AG08395 (cell line): ENCODE measurements around the gene TMEM82.

Source experiments
- DNase-seq: peaks from one replicate; pipeline ENCODE4 v3.0.0; 2012; ENCODE audit warnings: mixed read lengths, low spot score

The TMEM82 gene

GRCh38 chr1:15720861-15721260 lies 21.4 kb upstream of the TMEM82 start:
- DNase-seq, result no peak

DNA sequence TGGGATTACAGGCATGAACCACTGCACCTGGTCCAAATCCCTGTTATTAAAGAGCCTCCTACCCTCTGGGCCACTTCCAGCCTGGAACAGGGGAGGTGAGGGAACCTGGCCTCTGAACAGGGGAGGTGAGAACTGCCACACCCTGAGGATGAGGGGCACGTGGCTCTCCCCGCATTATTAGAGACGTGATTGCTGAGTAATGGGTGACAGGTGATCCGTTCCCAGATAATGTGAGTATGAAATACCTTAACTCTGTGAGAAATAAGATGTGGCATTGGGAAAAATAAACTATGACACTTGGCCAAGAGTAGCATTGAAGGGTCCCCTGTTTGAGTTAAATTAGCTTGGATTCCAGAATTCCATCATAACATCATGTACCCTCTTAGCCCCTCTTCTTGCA lies 19.9 kb upstream of the TMEM82 start:
- no peak for DNase-seq

GRCh38 chr1:15722836-15723532 lies 19.3 kb upstream of the TMEM82 start:
- no peak for DNase-seq

GRCh38 chr1:15723631-15724246 lies 18.6 kb upstream of the TMEM82 start:
- DNase-seq, result no peak

- DNase-seq, result no peak
Measured at GRCh38 chr1:15724949-15725880, 17.1 kb upstream of the TMEM82 start.

- no peak for DNase-seq
Measured at GRCh38 chr1:15726508-15726907, 15.8 kb upstream of the TMEM82 start.

DNA sequence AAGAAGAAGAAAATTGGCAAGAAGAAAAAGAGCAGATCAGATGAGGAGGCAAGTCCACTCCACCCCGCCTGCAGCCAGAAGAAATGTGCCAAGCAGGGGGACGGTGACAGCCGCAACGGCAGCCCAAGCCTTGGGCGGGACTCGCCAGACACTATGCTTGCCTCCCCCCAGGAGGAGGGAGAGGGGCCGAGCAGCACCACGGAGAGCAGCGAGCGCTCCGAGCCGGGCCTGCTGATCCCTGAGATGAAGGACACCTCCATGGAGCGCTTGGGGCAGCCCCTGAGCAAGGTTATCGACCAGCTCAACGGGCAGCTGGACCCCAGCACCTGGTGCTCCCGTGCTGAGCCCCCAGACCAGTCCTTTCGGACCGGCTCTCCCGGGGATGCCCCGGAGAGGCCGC lies 15.3 kb upstream of the TMEM82 start:
- no peak for DNase-seq

DNA sequence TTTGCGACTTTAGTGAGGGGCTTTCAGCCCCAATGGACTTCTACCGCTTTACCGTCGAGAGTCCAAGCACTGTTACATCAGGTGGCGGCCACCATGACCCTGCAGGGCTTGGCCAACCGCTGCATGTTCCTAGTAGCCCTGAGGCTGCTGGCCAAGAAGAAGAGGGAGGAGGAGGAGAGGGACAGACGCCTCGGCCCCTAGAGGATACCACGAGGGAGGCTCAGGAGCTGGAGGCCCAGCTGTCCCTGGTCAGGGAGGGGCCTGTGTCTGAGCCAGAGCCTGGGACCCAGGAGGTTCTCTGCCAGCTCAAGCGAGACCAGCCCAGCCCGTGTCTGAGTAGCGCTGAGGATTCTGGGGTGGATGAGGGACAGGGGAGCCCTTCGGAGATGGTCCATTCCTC lies 14.9 kb upstream of the TMEM82 start:
- DNase-seq, result no peak

GRCh38 chr1:15727866-15728534 lies 14.3 kb upstream of the TMEM82 start:
- no peak for DNase-seq

DNA sequence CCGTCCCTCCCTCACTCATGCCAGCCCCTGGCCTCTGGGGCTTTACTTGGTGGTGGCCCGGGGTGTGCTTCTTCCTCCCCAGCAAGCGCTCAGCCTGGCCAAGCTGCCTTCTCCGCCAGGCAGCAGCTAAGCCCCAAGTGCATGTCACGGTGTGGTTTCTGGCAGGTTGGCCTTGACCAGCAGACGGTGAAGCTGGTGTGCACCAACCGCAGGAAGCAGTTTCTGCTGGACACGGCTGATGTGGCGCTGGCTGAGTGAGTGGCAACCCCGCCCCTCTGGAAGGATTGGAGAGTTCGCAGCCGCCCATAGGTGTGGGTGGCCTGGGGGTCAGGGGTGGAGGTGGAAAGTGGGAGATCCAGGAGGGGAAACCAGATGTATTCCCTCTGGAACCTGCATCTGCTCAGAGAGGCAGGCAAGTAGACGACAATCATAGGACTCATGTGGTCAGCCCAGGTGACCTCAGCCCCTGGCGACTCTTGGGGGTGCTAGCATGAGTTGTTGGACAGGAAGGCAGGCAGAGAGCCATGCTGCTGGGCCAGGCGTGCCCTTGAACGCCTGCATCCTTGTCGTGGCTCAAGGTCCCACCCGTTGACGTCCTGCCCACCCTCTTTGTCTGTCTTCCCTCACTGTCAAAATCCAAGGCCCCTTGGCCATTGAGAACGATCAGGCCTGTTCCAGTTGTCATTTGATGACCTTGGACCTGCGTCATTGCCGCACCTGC lies 13.2 kb upstream of the TMEM82 start:
- DNase-seq, result no peak

DNA sequence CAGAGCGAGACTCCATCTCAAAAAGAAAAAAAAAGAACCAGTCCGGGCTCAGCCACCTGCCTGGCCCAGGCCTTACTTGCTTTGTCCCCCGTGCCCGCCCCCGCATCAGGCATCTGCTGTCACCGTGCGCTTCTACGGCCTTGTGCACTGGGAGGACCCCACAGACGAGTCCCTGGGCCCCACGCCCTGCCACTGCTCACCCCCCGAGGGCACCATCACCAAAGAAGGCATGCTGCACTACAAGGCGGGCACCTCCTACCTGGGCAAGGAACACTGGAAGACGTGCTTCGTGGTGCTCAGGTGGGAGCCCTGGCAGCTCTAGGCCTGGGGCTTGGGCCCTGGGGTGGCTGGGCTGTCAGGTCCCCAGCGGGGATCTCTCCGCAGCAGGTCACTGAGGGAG lies 11.9 kb upstream of the TMEM82 start:
- DNase-seq, result no peak

DNA sequence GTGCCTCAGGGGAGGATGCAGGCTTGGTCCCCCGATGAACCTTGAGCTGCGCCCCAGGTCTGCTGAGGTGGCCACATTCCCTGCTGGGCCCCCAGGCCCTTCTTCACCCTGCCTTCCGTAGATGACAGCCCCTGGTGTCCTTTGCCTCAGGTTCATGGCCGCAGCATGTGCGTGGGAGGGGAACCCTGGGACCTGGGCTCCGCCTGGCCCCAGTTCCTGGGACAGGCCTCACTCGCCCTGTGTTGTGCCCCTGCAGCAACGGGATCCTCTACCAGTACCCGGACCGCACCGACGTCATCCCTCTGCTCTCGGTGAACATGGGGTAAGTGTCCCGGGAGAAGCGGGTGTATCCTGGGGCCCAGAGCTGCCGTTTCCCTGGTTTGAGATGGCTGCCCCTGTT lies 11.4 kb upstream of the TMEM82 start:
- no peak for DNase-seq

DNA sequence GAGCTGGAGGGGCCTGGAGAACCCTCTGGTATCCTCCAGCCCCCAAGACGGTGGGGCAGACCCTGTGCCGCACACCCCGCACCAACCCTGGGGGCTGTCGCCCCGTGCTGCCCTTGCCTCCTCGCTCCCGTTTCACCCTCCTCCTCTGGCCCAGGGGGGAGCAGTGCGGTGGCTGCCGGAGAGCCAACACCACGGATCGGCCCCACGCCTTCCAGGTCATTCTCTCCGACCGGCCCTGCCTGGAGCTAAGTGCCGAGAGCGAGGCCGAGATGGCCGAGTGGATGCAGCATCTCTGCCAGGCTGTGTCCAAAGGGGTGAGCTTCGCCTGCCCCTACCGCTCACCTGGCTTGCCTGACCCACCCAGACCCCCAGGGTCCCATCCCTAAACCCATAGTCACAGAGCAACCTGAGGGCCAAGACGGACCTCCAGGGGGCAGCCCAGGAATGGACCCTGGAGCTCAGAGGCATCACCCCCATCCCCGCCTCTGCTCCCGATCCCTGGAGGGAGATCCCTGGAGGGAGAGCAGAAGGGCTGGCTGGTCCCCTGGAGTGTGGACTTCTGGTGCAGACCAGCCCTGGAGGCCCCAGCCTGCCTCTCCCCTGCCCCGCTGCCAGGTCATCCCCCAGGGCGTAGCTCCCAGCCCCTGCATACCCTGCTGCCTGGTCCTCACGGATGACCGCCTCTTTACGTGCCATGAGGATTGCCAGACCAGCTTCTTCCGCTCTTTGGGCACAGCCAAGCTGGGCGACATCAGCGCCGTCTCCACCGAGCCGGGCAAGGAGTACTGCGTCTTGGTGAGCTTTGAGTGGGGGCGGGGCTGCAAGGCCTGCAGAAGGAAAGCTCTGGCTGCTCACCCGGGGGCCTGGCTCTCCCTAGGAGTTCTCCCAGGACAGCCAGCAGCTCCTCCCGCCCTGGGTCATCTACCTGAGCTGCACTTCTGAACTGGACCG lies 10.3 kb upstream of the TMEM82 start:
- DNase-seq, result no peak

DNA sequence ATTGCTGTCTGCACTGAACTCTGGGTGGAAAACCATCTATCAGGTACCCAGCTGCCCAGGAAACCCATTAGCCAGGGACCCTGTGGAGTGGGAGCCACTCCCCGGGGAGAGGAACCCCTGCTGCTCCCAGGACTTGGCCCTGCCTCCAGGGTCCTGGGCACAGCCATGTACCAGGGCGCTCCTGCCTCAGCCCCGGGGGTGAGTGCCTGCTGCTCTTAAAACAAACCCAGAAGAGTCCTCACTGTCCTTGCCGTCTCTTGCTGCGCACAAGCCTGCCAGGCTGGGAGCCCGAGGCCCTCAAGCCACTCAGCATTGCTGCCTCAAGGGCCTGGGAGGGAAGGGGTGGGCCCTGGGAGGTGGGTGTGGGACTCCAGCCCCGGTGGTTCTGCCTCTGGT lies 9.6 kb upstream of the TMEM82 start:
- DNase-seq, result no peak

GRCh38 chr1:15733218-15733725 lies 9.0 kb upstream of the TMEM82 start:
- no peak for DNase-seq

DNA sequence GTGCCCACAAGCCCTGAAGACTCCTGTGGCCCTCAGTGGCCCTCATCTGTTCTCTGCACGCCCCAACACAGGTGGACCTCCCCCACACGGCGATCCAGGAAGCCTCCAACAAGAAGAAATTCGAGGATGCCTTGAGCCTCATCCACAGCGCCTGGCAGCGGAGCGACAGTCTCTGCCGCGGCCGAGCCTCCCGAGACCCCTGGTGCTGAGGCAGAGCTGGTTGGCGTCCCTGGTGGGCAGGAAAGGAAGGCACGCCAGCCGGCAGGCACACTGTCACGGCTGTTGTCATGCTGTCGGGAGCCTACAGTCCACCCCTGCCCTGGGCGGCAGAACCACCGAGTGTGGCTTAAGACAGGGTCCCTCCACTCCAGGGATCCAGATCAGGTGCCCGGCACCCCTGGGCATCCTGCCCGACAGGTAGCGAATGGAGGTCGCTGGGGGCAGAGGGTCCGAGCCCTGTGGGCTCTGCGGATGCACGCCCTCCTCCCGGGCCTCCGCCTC lies 8.5 kb upstream of the TMEM82 start:
- DNase-seq, result no peak

- no peak for DNase-seq
Measured at GRCh38 chr1:15734296-15734695, 8.0 kb upstream of the TMEM82 start.

GRCh38 chr1:15734901-15735300 lies 7.4 kb upstream of the TMEM82 start:
- DNase-seq, result no peak

- no peak for DNase-seq
Measured at GRCh38 chr1:15735304-15736037, 6.8 kb upstream of the TMEM82 start.
